SH-SY5Y (cell line): ENCODE data around the gene IL4R.

Experiments
- GATA2 ChIP-seq: IDR thresholded peaks from 2 replicates; pipeline ENCODE4 v1.6.1; 2011; ENCODE audit warnings: mild to moderate bottlenecking, low read depth, low read length
- GATA3 ChIP-seq: IDR thresholded peaks from 2 replicates; pipeline ENCODE4 v1.6.1; 2011; ENCODE audit warnings: low read depth, mild to moderate bottlenecking, low read length, moderate library complexity

DNA sequence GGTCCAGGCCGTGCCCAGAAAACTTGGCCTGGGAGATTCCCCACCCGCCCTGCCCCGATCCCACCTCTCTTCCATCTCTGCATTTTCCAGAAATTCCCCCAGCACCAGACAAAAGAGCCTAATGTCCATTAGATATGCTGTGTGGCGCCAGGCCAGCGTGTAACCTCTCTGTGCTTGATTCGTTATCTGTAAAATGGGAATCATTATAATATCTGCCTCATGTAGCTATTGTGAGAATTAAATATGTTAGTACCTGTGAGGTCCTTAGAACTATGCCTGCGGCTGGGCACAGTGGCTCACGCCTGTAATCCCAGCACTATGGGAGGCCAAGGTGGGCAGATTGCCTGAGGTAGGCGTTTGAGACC, 54.6 kb downstream of the IL4R start:
- TF ChIP-seq GATA3 (no peak), GATA2 (no peak)
